Astrocyte of the spinal cord (primary cell): ENCODE measurements around the gene PLPPR3.

Experiments used
- DNase-seq: peaks from one replicate; pipeline ENCODE4 v3.0.0; 2011; ENCODE audit warnings: low read depth, low spot score
- H3K4me3 ChIP-seq: 2 replicates; pipeline ENCODE4 v1.5.1; 2011; ENCODE audit warnings: low read depth, mild to moderate bottlenecking, low read length, moderate library complexity
- in situ Hi-C: cut with HindIII; loops from 2 replicates; pipeline ENCODE4 v1.10.0; 2017; ENCODE audit warnings: low sequenced_read_pairs
- TF ChIP-seq, protein P1 (sequence below): IDR thresholded peaks from 2 replicates; pipeline ENCODE4 v1.5.1; 2012; ENCODE audit warnings: low read depth, mild to moderate bottlenecking, low read length, inconsistent platforms

Gene PLPPR3

DNA sequence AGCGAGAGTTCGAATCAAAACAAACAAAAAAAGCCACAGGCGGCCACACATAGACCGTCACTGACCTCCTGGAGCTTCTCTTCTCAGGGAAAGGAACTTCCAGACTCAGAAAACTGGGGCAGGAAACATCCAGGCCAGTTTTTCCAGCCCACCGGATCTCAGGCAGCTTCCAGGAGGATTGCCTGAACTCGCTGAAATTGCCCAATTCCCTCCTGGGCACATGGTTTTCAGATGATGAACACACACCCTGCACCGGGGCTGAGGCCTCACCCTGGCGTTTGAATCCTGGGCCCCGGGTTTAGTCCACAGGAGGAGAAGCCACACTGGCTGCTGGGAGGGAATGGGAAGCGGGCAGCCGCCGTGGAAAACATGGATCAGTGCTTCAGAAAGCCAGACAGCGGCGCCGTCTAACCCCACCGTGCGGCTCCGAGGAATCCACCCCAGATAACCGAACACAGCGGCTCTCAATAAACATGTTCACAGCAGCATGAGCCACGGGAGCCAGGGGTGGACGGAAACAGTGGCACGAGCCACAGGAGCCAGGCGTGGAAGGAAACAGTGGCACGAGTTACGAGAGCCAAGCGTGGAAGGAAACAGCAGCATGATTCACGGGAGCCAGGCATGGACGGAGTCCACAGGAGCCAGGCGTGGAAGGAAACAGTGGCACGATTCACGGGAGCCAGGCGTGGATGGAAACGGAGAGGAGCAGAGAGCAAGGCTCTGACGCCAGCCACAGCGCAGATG is 42.7 kb downstream of the PLPPR3 start:
- peak; percentile 91 for DNase-seq
- no peak overlapping the region for H3K4me3 ChIP-seq
- TF ChIP-seq, protein P1, sequence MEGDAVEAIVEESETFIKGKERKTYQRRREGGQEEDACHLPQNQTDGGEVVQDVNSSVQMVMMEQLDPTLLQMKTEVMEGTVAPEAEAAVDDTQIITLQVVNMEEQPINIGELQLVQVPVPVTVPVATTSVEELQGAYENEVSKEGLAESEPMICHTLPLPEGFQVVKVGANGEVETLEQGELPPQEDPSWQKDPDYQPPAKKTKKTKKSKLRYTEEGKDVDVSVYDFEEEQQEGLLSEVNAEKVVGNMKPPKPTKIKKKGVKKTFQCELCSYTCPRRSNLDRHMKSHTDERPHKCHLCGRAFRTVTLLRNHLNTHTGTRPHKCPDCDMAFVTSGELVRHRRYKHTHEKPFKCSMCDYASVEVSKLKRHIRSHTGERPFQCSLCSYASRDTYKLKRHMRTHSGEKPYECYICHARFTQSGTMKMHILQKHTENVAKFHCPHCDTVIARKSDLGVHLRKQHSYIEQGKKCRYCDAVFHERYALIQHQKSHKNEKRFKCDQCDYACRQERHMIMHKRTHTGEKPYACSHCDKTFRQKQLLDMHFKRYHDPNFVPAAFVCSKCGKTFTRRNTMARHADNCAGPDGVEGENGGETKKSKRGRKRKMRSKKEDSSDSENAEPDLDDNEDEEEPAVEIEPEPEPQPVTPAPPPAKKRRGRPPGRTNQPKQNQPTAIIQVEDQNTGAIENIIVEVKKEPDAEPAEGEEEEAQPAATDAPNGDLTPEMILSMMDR, result no peak
- in situ Hi-C loops, result no loop called here

DNA sequence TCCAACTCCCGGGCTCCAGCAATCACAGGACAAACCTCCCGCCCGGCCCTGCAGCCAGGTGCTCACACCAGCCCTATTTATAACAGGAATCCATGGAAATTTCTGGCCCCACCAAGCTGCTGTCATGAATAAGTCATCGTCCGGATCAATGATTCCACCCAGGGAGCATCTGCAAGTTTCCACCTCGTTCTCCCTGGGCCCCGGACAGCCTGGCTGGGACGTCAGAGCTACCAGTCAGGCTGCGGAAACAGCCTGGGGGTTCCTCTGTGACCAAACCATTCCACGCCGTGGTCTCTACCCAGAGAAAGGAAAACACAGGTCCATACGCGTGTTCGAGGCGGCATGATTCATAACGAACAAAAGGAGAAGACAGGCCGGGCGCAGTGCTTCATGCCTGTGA is 45.2 kb downstream of the PLPPR3 start:
- no peak overlapping the region for H3K4me3 ChIP-seq
- TF ChIP-seq, protein P1, result no peak
- DNase-seq, result no peak
- in situ Hi-C loops, result no loop called here

DNA sequence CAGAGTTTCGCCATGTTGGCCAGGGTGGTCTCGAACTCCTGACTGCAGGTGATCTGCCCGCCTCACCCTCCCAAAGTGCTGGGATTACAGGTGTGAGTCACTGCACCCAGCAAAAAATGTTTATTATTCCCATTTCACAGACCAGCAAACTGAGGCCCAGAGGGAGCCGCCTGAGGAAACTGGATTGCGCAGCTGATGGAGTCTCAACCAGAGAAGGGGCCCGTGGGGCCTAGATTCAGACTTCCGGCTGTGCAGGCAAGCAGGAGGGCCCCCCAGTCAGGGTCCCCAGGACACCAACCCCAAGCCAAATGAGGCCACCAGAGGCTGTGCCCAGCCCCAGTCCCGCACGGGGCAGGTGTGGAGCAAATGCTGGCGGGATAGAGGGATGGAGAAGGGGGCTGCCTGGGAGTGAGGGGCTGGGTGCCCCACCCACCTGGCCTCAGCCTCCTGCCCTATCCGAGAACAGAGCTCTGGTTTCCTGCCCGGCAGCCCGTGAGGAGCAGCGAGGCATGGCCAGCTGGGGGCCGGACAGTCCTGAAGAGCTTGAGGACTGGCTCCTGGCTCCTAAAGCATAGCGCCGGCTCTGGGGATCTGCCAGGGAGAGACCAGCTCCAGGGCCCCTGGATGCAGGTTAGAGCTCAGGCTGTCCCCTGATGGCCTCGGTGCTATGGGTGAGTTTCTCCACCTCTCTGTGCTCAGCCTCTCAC is 48.9 kb downstream of the PLPPR3 start:
- DNase-seq, result no peak
- H3K4me3 ChIP-seq, result no peak overlapping the region
- in situ Hi-C loops, result no loop called here
- TF ChIP-seq, protein P1, result no peak

DNA sequence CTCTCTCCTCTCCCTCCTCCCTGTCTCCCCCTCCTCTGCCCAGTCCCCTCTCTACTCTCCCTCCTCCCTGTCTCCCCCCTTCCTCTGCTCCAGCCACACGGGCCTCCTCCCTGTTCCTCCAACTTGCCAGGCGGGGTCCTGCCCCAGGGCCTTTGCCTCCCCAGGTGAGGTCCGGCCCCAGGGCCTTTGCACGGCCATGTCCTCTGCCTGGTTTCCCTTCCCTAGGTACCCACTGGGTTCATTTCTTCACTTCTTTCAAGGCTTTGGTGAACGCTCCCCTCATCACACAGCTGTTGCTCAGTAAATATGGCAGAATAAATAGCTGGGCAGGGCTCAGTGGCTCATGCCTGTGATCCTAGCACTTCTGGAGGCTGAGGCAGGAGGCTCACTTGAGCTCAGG is 49.7 kb downstream of the PLPPR3 start:
- no peak overlapping the region for H3K4me3 ChIP-seq
- TF ChIP-seq, protein P1, result no peak
- in situ Hi-C loops, result no loop called here
- no peak for DNase-seq

DNA sequence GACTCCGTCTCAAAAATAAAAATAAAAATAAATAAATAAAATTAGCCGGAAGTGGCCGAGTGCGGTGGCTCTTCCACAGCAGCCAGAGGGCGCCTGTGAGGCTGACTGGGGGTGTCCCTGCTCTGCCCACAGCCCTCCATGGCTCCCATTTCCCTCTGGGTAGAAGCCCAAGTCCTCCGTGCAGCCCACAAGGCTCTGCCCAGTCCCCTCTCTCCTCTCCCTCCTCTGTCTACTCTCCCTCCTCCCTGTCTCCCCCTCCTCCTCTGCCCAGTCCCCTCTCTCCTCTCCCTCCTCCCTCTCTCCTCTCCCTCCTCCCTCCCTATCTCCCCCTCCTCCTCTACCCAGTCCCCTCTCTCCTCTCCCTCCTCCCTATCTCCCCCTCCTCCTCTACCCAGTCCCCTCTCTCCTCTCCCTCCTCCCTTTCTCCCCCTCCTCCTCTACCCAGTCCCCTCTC is 50.4 kb downstream of the PLPPR3 start:
- DNase-seq, result peak; percentile 35

DNA sequence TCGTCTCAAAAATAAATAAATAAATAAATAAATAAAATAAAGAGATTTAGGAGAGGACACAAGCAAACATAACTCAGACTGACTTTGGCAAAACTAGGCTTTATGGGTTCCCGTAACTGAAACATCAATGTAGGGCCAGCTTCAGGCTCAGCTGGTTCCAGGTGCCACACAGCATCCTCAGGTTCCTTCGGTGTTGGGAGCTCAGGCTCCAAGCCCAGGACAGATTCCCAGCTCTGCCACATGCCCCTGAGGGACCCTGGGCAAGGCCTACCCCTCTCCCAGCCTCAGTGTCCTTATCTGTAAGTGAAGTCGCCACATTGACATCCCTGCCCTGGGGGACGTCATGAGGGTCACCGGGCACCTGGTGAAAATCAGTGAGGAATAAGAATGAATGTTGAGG is 52.1 kb downstream of the PLPPR3 start:
- TF ChIP-seq, protein P1, result no peak
- no peak for DNase-seq
- in situ Hi-C loops, result no loop called here

More for the DNA sequence above, 50.4 kb downstream of the PLPPR3 start:
- in situ Hi-C loops, result no loop called here
- TF ChIP-seq, protein P1, result peak; percentile 71
- H3K4me3 ChIP-seq, result no peak overlapping the region

More for the DNA sequence above, 52.1 kb downstream of the PLPPR3 start:
- H3K4me3 ChIP-seq, result no peak overlapping the region
